GM19452 (cell line): Measurements from ENCODE around the gene PYGL.

Experiments used
- ATAC-seq: cut with Tn5 transposase; IDR thresholded peaks from one replicate; pipeline ENCODE4 v1.9.1; 2021; ENCODE audit not compliant: unreplicated experiment

Gene PYGL

GRCh38 chr14:50882932-50883826 lies 61.1 kb downstream of the PYGL start:
- ATAC-seq: no peak

- peak; percentile 94 for ATAC-seq
Observed at GRCh38 chr14:50875359-50876070, 68.8 kb downstream of the PYGL start.

- ATAC-seq: no peak
Observed at GRCh38 chr14:50874757-50875156, 69.5 kb downstream of the PYGL start.

- no peak for ATAC-seq
Observed at GRCh38 chr14:50871914-50872732, 72.2 kb downstream of the PYGL start, which contains the start of gene ABHD12B. TSS of gene ABHD12B (plus strand) at chr14:50872053. CDS start at chr14:50872175, 122 bp downstream.

- no peak for ATAC-seq
Observed at GRCh38 chr14:50871228-50871627, 73.1 kb downstream of the PYGL start.

GRCh38 chr14:50865391-50866076 lies 78.7 kb downstream of the PYGL start:
- ATAC-seq: no peak

GRCh38 chr14:50864946-50865345 lies 79.3 kb downstream of the PYGL start:
- no peak for ATAC-seq

GRCh38 chr14:50864237-50864636 lies 80.0 kb downstream of the PYGL start:
- ATAC-seq: no peak

GRCh38 chr14:50862036-50862570 lies 82.2 kb downstream of the PYGL start:
- ATAC-seq: no peak

GRCh38 chr14:50860478-50861086 lies 83.7 kb downstream of the PYGL start:
- ATAC-seq: no peak

GRCh38 chr14:50859296-50859624 lies 85.0 kb downstream of the PYGL start:
- no peak for ATAC-seq

GRCh38 chr14:50856660-50857059 lies 87.6 kb downstream of the PYGL start:
- ATAC-seq: no peak

GRCh38 chr14:50855558-50855957 lies 88.7 kb downstream of the PYGL start:
- no peak for ATAC-seq
